Endothelial cell of umbilical vein (primary cell): ENCODE data around the gene MAML3. TPM values are rescaled to one million over a fixed set of nuclear protein-coding genes. Genes with fewer than 3 reads are reported as not detected.

Source experiments
- BruUV-seq: library from RNA; stranded (reverse); fragments of 400-500 nt; replicated peaks from 2 replicates; lab custom pipeline; 2021; lab: Mats Ljungman, UMichigan
- CTCF ChIA-PET: fragments of 300-600, 350-600 bp; sonication (Branson Sonifier 250); formaldehyde crosslinking; loops from one replicate; lab custom pipeline; 2021; ENCODE audit warnings: antibody characterized with exemption, inconsistent platforms; lab: Charles Lee
- POLR2A ChIA-PET: fragments of 300-600, 350-600 bp; sonication (Branson Sonifier 250); formaldehyde crosslinking; loops from one replicate; lab custom pipeline; 2021; ENCODE audit warnings: antibody characterized with exemption, inconsistent platforms; lab: Charles Lee
- DNase-seq: peaks from one replicate; pipeline ENCODE4 v3.0.0-alpha.2; 2011; ENCODE audit warnings: low read depth, low spot score
- FAIRE-seq: peaks from 2 replicates; lab custom pipeline; 2011; peaks lifted over from hg19 to GRCh38; lab: Jason Lieb, UNC
- H2AFZ ChIP-seq: 2 replicates; pipeline ENCODE4 v1.6.0; 2012; ENCODE audit warnings: low read depth, low read length, control low read depth, inconsistent platforms
- H3K27ac ChIP-seq: 2 replicates; pipeline ENCODE4 v1.5.1; 2011; ENCODE audit warnings: low read depth, mild to moderate bottlenecking, control low read depth, low read length, moderate library complexity; ENCODE audit not compliant: insufficient read depth
- H3K27me3 ChIP-seq, 2 experiments: 2 replicates each; pipeline versions ENCODE4 v1.6.0 to v1.6.1; 2011; ENCODE audit warnings: low read length in 2 of 2, mixed read lengths in 1 of 2; ENCODE audit not compliant: control insufficient read depth in 2 of 2, insufficient read depth in 2 of 2
- H3K36me3 ChIP-seq, 2 experiments: 2 replicates in 1 of 2; 3 replicates in 1 of 2; pipeline ENCODE4 v1.5.1; 2011; ENCODE audit warnings: low read length in 2 of 2, mild to moderate bottlenecking in 1 of 2, moderate library complexity in 1 of 2; ENCODE audit not compliant: control insufficient read depth in 2 of 2, insufficient read depth in 2 of 2; ENCODE audit errors: extremely low read depth in 1 of 2
- H3K4me1 ChIP-seq: 3 replicates; pipeline ENCODE4 v1.5.1; 2011; ENCODE audit warnings: mild to moderate bottlenecking, low read length; ENCODE audit not compliant: control insufficient read depth, insufficient read depth; ENCODE audit errors: extremely low read depth
- H3K4me2 ChIP-seq: 2 replicates; pipeline ENCODE4 v1.6.1; 2011; ENCODE audit warnings: low read length, control low read depth, mixed read lengths; ENCODE audit not compliant: insufficient read depth
- H3K4me3 ChIP-seq, 3 experiments: fragments of 200-600 bp in 1 of 3; sonication (generic), shearing (Covaris generic) in 1 of 3; replicated peaks in 1 of 3; 2 replicates each; pipeline ENCODE4 v1.5.1; 2011 to 2016; ENCODE audit warnings: control low read depth in 3 of 3, low read length in 3 of 3, mild to moderate bottlenecking in 2 of 3, inconsistent platforms in 1 of 3, low read depth in 1 of 3, moderate library complexity in 1 of 3; ENCODE audit not compliant: insufficient read depth in 1 of 3
- H3K79me2 ChIP-seq: 2 replicates; pipeline ENCODE4 v1.6.0; 2012; ENCODE audit warnings: low read length, inconsistent platforms; ENCODE audit not compliant: control insufficient read depth, insufficient read depth
- H3K9ac ChIP-seq: replicated peaks from 2 replicates; pipeline ENCODE3; 2011; ENCODE audit warnings: low read length, control low read depth; ENCODE audit not compliant: insufficient read depth; ENCODE audit errors: extremely low read depth
- H3K9me1 ChIP-seq: replicated peaks from 3 replicates; pipeline ENCODE4 v1.6.0; 2011; ENCODE audit warnings: mild to moderate bottlenecking, low read length; ENCODE audit not compliant: control insufficient read depth, insufficient read depth; ENCODE audit errors: extremely low read depth
- H3K9me3 ChIP-seq: replicated peaks from 2 replicates; pipeline ENCODE4 v1.5.1; 2012; ENCODE audit warnings: low read length, inconsistent platforms; ENCODE audit not compliant: control insufficient read depth, insufficient read depth
- H4K20me1 ChIP-seq: replicated peaks from 2 replicates; pipeline ENCODE3; 2011; ENCODE audit warnings: mild to moderate bottlenecking, low read length; ENCODE audit not compliant: control insufficient read depth, insufficient read depth; ENCODE audit errors: extremely low read depth
- CTCF ChIP-seq, 2 donors: IDR thresholded peaks; 1 replicate in 1 of 2; 2 replicates in 1 of 2; pipeline ENCODE4 v1.5.1; 2011; ENCODE audit warnings: low read length in 2 of 2, mild to moderate bottlenecking in 2 of 2, moderate library complexity in 2 of 2, control low read depth in 1 of 2, inconsistent platforms in 1 of 2, low read depth in 1 of 2; ENCODE audit not compliant: insufficient read depth in 1 of 2; ENCODE audit errors: extremely low read depth in 1 of 2
- EZH2 ChIP-seq: IDR thresholded peaks from 2 replicates; pipeline ENCODE4 v1.6.1; 2012; ENCODE audit warnings: borderline replicate concordance, low read depth, mild to moderate bottlenecking, moderate library complexity, low read length, inconsistent platforms; ENCODE audit not compliant: severe bottlenecking
- FOS ChIP-seq: IDR thresholded peaks from 2 replicates; pipeline ENCODE4 v1.6.1; 2011; ENCODE audit warnings: mild to moderate bottlenecking, low read length, moderate library complexity, borderline replicate concordance; ENCODE audit not compliant: insufficient read depth
- GATA2 ChIP-seq: IDR thresholded peaks from 2 replicates; pipeline ENCODE4 v1.7.0; 2011; ENCODE audit warnings: low read depth, mild to moderate bottlenecking, moderate library complexity, mixed read lengths, low read length; ENCODE audit not compliant: insufficient read length, insufficient read depth
- JUN ChIP-seq: IDR thresholded peaks from 2 replicates; pipeline ENCODE4 v1.6.1; 2011; ENCODE audit warnings: borderline replicate concordance, low read depth; ENCODE audit not compliant: insufficient read length, insufficient read depth
- MYC ChIP-seq: IDR thresholded peaks from one replicate; pipeline ENCODE4 v1.6.1; 2011; ENCODE audit warnings: mild to moderate bottlenecking, low read depth, low read length
- POLR2A ChIP-seq: IDR thresholded peaks from 2 replicates; pipeline ENCODE4 v1.6.1; 2012; ENCODE audit warnings: low read depth, mild to moderate bottlenecking, control low read depth, low read length
- POLR2AphosphoS5 ChIP-seq: IDR thresholded peaks from 2 replicates; pipeline ENCODE4 v1.6.1; 2012; ENCODE audit warnings: low read depth, mild to moderate bottlenecking, control low read depth, low read length, moderate library complexity; ENCODE audit not compliant: insufficient read depth
- dilution Hi-C: fragments of 300-500 bp; cut with MboI; formaldehyde crosslinking; loops from one replicate; pipeline ENCODE4 v1.15.0; 2019; ENCODE audit warnings: low sequenced_read_pairs; ENCODE audit not compliant: extremely low pct_ligation_motif_present
- intact Hi-C: fragments of 100-400 bp; cut with micrococcal nuclease; formaldehyde crosslinking; loops from one replicate; pipeline ENCODE4 v1.10.0; 2022
- polyA plus RNA-seq, 4 experiments: library from polyadenylated mRNA; depleted of rRNA in 3 of 4; stranded (reverse) in 3 of 4; unstranded in 1 of 4; fragments of >200 nt; gene quantifications; 2 replicates each; pipeline versions ENCODE4 v1.2.1 to v1.2.3, GENCODE V29; 2011 to 2012; ENCODE audit warnings: missing spikeins in 1 of 4
- total RNA-seq: library from RNA; stranded (reverse); gene quantifications from 2 replicates; pipeline ENCODE4 v1.2.3, GENCODE V29; 2021
- TF ChIP-seq, protein P1 (sequence below): IDR thresholded peaks from 2 replicates; pipeline ENCODE4 v1.6.1; 2011; ENCODE audit not compliant: insufficient read depth, insufficient read length

The MAML3 gene
- total and polyA plus RNA-seq, 2 donors (not counting 3 experiments of a cell fraction or from before 2014, with no cell fraction given), result 14.0 to 20.3 TPM

DNA sequence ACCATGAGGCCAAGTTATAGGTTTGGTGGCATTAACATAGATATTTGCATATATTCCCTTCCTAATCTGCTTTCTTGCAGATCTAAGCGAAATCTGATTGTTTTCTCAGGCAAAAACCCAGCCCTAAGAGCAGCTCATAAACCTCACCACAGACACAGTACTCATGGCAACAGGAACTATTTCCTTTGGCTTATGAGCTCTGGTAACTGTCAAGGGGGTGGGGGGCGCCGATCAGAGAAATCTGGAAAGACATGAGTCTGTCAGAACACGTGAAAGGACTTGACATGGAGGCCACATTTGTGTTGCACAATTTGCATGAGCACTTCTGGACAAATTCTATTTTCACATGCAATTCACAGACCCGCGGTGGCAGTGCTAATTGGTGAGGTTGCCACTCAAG lies 404.6 kb downstream of the MAML3 start:
- TF ChIP-seq FOS (no peak), EZH2 (no peak), MYC (no peak), GATA2 (no peak), JUN (no peak), CTCF (IDR thresholded peaks at IDR 0.05; ENCODE audit: extremely low read depth in 1 of 2, insufficient read depth in 1 of 2, low read depth in 1 of 2, low read length in 2 of 2) (no peak), POLR2AphosphoS5 (no peak), POLR2A (no peak)
- TF ChIP-seq, protein P1, sequence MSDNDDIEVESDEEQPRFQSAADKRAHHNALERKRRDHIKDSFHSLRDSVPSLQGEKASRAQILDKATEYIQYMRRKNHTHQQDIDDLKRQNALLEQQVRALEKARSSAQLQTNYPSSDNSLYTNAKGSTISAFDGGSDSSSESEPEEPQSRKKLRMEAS, result no peak
- Histone ChIP-seq H3K36me3 (no peaks in the 10 kb centered on the region), H3K79me2 (no peaks in the 10 kb centered on the region), H3K9me3 (no peaks in the 10 kb centered on the region), H4K20me1 (no peaks in the 10 kb centered on the region), H3K4me1 (no peaks in the 10 kb centered on the region), H3K9ac (no peak overlapping the region), H3K27ac (no peak overlapping the region), H3K9me1 (no peaks in the 10 kb centered on the region), H3K27me3 (no peaks in the 10 kb centered on the region), H3K4me2 (no peak overlapping the region), H3K4me3 (no peak overlapping the region), H2AFZ (no peak overlapping the region)
- peak; percentile 32 for DNase-seq
- BruUV-seq, result no TSS peak
- dilution Hi-C loops (no loop called here), intact Hi-C loops (no loop called here)
- ChIA-PET POLR2A (no interaction called here), CTCF (interaction anchor here (0.8 to 2.8 kb wide), 3 partner anchors 9 to 11 kb away, joined by 3 to 13 read pairs (median 5); no protein-coding TSS in a partner anchor)
- no peak for FAIRE-seq
